Measurements from ENCODE around the gene PARP2.

PARP2 gene

DNA sequence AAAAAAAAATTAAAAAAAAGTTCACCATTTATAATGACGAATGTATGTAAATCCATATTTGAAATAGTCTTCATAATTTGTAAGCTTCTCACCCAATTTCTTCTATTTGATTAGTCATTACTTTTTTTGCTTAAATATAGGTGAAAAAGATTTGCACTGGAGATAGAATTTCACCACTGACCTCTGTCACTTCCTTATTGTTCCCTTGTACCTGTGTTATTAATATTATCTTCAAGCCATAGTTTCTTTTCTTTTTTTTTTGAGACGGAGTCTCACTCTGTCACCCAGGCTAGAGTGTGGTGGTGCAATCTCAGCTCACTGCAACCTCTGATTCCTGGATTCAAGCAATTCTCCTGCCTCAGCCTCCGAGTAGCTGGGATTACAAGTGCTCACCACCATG, 54.1 kb downstream of the PARP2 start:
- no peak for DNase-seq

DNA sequence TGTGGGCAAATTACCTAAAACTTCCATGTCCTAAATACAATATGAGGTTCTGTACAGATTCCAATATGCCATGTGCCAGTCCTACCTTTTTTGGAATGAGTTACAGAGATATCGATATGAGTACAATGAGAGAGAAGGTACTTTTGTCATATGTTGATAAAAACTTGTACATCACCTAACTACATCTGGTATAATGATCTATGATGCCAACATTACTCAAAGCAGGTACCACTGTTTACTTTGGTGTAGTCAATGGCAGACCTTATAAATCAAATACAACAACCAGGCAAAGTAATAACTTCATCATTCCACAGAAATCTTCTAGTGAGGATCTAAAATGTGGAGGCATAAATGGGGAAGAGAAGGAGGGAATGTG, 57.1 kb downstream of the PARP2 start:
- DNase-seq = no peak

DNA sequence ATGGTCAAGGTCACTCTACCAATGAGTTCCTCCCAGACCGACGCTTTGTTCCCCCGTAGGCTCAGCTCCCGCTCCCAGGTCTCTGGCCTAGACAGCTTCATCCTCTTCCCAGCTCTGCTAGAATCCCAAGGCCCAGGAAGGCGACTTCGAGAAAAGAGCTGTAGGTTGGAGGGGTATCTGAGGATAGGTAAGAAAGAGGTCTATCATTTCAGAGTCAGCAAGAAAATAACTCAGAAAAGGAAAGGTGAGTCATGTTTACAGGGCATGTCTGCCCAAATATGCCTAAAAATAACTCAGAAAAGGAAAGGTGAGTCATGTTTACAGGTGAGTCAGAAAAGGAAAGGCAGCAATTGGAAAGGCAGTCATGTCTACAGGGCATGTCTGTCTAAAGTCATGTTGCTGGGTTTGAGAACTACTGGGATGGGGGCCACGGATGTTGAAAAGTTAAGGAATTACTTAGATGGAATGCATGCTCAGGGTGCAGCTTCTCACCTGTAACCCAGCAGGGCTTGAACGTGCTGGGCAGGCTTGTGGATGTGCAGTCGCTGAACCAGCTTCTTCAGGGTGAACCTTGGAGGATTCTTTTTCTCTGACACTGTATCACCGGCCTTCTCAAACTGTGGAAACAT, 57.6 kb downstream of the PARP2 start:
- no peak for DNase-seq

DNA sequence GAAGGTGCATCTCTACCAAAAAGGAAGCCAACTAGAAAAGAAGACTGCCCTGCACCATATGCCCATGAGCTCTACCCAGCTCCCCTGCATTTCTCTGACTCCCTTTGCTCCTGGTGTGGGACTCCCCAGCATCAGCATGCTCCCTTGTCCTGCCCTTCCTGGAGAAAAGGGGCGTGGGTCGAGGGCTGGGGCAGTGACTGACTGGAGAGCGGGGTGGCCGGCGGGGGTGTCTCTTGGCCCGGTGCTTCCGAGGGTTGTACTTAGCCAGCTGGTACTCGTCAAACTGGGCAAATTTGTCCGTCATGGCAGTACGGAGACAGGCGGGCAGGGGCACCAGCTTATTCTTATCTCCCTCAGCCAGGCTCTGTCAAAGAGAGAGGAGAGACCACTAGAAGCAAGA, 60.1 kb downstream of the PARP2 start:
- DNase-seq = no peak

Data from hypothalamus (tissue), 51 donors.